H1 (cell line): ENCODE data around the gene C2CD2L. TPM values are rescaled to one million over a fixed set of nuclear protein-coding genes. Genes with fewer than 3 reads are reported as not detected.

Experiments
- CTCF ChIA-PET: fragments of 300-600 bp; sonication (Branson Sonifier 250); formaldehyde crosslinking; loops from one replicate; lab custom pipeline; 2021; ENCODE audit not compliant: partially characterized antibody; lab: Charles Lee
- POLR2A ChIA-PET: fragments of 300-600 bp; sonication (Branson Sonifier 250); formaldehyde crosslinking; loops from one replicate; lab custom pipeline; 2021; ENCODE audit warnings: inconsistent platforms; ENCODE audit not compliant: partially characterized antibody; lab: Charles Lee
- DNase-seq, 2 experiments: peaks; one replicate each; pipeline versions ENCODE4 v3.0.0 to v3.0.0-alpha.2; 2010 to 2022; ENCODE audit warnings: low spot score in 2 of 2, low read depth in 1 of 2, mixed read lengths in 1 of 2
- FAIRE-seq: peaks from 2 replicates; lab custom pipeline; 2011; peaks lifted over from hg19 to GRCh38; lab: Jason Lieb, UNC
- H2AFZ ChIP-seq: 2 replicates; pipeline ENCODE4 v1.8.1; 2012; ENCODE audit warnings: low read length, inconsistent platforms
- H2AK5ac ChIP-seq: 2 replicates; pipeline ENCODE4 v1.6.1; 2013; ENCODE audit warnings: low read depth, low read length
- H2BK120ac ChIP-seq: replicated peaks from 2 replicates; pipeline ENCODE3; 2013; ENCODE audit warnings: low read depth, low read length, inconsistent platforms
- H2BK12ac ChIP-seq: 2 replicates; pipeline ENCODE4 v1.6.1; 2013; ENCODE audit warnings: low read depth, low read length
- H2BK15ac ChIP-seq: 2 replicates; pipeline ENCODE4 v1.6.1; 2013; ENCODE audit warnings: low read length
- H2BK20ac ChIP-seq: 2 replicates; pipeline ENCODE4 v1.6.1; 2013; ENCODE audit warnings: low read length
- H2BK5ac ChIP-seq: 2 replicates; pipeline ENCODE4 v1.6.1; 2013; ENCODE audit warnings: low read depth, low read length
- H3K14ac ChIP-seq: 2 replicates; pipeline ENCODE4 v1.6.1; 2013; ENCODE audit warnings: inconsistent platforms; ENCODE audit not compliant: insufficient read length
- H3K18ac ChIP-seq: 2 replicates; pipeline ENCODE4 v1.6.1; 2013; ENCODE audit warnings: low read length; ENCODE audit errors: extremely low read depth
- H3K23ac ChIP-seq: 2 replicates; pipeline ENCODE4 v1.6.1; 2013; ENCODE audit warnings: inconsistent platforms; ENCODE audit not compliant: insufficient read length
- H3K23me2 ChIP-seq: 2 replicates; pipeline ENCODE4 v1.6.1; 2013; ENCODE audit warnings: low read depth, low read length
- H3K27ac ChIP-seq: 2 replicates; pipeline ENCODE4 v1.6.1; 2011; ENCODE audit warnings: low read depth, low read length, inconsistent platforms
- H3K27me3 ChIP-seq, 4 experiments: replicated peaks in 1 of 4; 1 replicate in 1 of 4; 2 replicates in 3 of 4; pipeline versions ENCODE4 v1.6.1 to v1.8.1; 2011 to 2013; ENCODE audit warnings: low read length in 3 of 4, mild to moderate bottlenecking in 3 of 4, inconsistent platforms in 2 of 4, mixed read lengths in 2 of 4, moderate library complexity in 1 of 4; ENCODE audit not compliant: control insufficient read depth in 3 of 4, insufficient read depth in 3 of 4; ENCODE audit errors: extremely low read depth in 1 of 4
- H3K36me3 ChIP-seq, 4 experiments: 2 replicates each; pipeline versions ENCODE4 v1.6.1 to v1.8.1; 2011 to 2013; ENCODE audit warnings: mild to moderate bottlenecking in 4 of 4, low read length in 3 of 4, moderate library complexity in 2 of 4, control low read depth in 1 of 4, inconsistent platforms in 1 of 4; ENCODE audit not compliant: insufficient read depth in 4 of 4, control insufficient read depth in 2 of 4
- H3K4ac ChIP-seq: replicated peaks from 2 replicates; pipeline ENCODE3; 2013; ENCODE audit warnings: low read length, low read depth, mixed read lengths, inconsistent platforms; ENCODE audit not compliant: insufficient read length
- H3K4me1 ChIP-seq, 4 experiments: replicated peaks in 1 of 4; 1 replicate in 1 of 4; 2 replicates in 3 of 4; pipeline versions ENCODE4 v1.6.1 to v1.8.1; 2011 to 2013; ENCODE audit warnings: low read length in 3 of 4, inconsistent platforms in 2 of 4, mixed read lengths in 1 of 4; ENCODE audit not compliant: insufficient read depth in 4 of 4, control insufficient read depth in 3 of 4
- H3K4me2 ChIP-seq, 2 experiments: 2 replicates each; pipeline versions ENCODE4 v1.6.1 to v1.8.1; 2011 to 2013; ENCODE audit warnings: low read depth in 2 of 2, low read length in 2 of 2, control low read depth in 1 of 2, inconsistent platforms in 1 of 2, mild to moderate bottlenecking in 1 of 2; ENCODE audit not compliant: insufficient read depth in 1 of 2
- H3K4me3 ChIP-seq, 4 experiments: fragments of 200-600, 300-600 bp in 1 of 4; sonication (generic), shearing (Covaris generic), sonication (Bioruptor Twin) in 1 of 4; 2 replicates each; pipeline versions ENCODE4 v1.5.1 to v1.8.1; 2011 to 2016; ENCODE audit warnings: low read length in 4 of 4, low read depth in 3 of 4, control low read depth in 2 of 4, inconsistent platforms in 2 of 4, mild to moderate bottlenecking in 2 of 4, mixed read lengths in 1 of 4, moderate library complexity in 1 of 4; ENCODE audit not compliant: insufficient read depth in 2 of 4; ENCODE audit errors: extremely low read depth in 1 of 4
- H3K56ac ChIP-seq: replicated peaks from 2 replicates; pipeline ENCODE3; 2013; ENCODE audit warnings: low read depth, mild to moderate bottlenecking, mixed read lengths, low read length, inconsistent platforms; ENCODE audit not compliant: insufficient read length
- H3K79me1 ChIP-seq: 2 replicates; pipeline ENCODE4 v1.6.1; 2013; ENCODE audit warnings: low read depth, low read length, control low read depth
- H3K79me2 ChIP-seq, 2 experiments: 2 replicates each; pipeline versions ENCODE4 v1.6.1 to v1.8.1; 2012 to 2013; ENCODE audit warnings: low read length in 2 of 2, mild to moderate bottlenecking in 2 of 2, inconsistent platforms in 1 of 2; ENCODE audit not compliant: insufficient read depth in 2 of 2, control insufficient read depth in 1 of 2
- H3K9ac ChIP-seq, 4 experiments: replicated peaks in 1 of 4; 1 replicate in 1 of 4; 2 replicates in 3 of 4; pipeline versions ENCODE4 v1.6.1 to v1.8.1; 2011 to 2013; ENCODE audit warnings: low read depth in 3 of 4, low read length in 3 of 4, control low read depth in 2 of 4, mild to moderate bottlenecking in 2 of 4, moderate library complexity in 2 of 4, inconsistent platforms in 1 of 4; ENCODE audit errors: extremely low read depth in 1 of 4
- H3K9me3 ChIP-seq, 2 experiments: 2 replicates each; pipeline versions ENCODE4 v1.6.1 to v1.8.1; 2012 to 2013; ENCODE audit warnings: mild to moderate bottlenecking in 2 of 2, moderate library complexity in 2 of 2, control low read depth in 1 of 2, inconsistent platforms in 1 of 2, low read depth in 1 of 2, low read length in 1 of 2, mixed read lengths in 1 of 2; ENCODE audit not compliant: insufficient read depth in 2 of 2
- H4K20me1 ChIP-seq, 2 experiments: replicated peaks in 1 of 2; 2 replicates each; pipeline versions ENCODE3 to v1.8.1; 2011 to 2013; ENCODE audit warnings: inconsistent platforms in 2 of 2, low read length in 2 of 2, mild to moderate bottlenecking in 1 of 2; ENCODE audit not compliant: insufficient read depth in 2 of 2, control insufficient read depth in 1 of 2
- H4K5ac ChIP-seq: 2 replicates; pipeline ENCODE4 v1.6.1; 2013; ENCODE audit warnings: low read length, low read depth, mixed read lengths, inconsistent platforms; ENCODE audit not compliant: insufficient read length
- H4K8ac ChIP-seq: 2 replicates; pipeline ENCODE4 v1.8.0; 2013; ENCODE audit warnings: mild to moderate bottlenecking, moderate library complexity, low read length, inconsistent platforms; ENCODE audit not compliant: insufficient read depth; ENCODE audit errors: extremely low read depth
- H4K91ac ChIP-seq: replicated peaks from 2 replicates; pipeline ENCODE3; 2013; ENCODE audit warnings: low read length, mixed read lengths, inconsistent platforms; ENCODE audit not compliant: insufficient read length
- BRCA1 ChIP-seq: IDR thresholded peaks from 2 replicates; pipeline ENCODE4 v1.6.1; 2012; ENCODE audit warnings: low read depth, low read length, improper control_type of control experiment
- CTCF ChIP-seq, 3 experiments: IDR thresholded peaks; 1 replicate in 2 of 3; 2 replicates in 1 of 3; pipeline versions ENCODE4 v1.5.1 to v1.6.1; 2011; ENCODE audit warnings: low read length in 3 of 3, mild to moderate bottlenecking in 3 of 3, inconsistent platforms in 2 of 3, low read depth in 1 of 3, moderate library complexity in 1 of 3; ENCODE audit not compliant: insufficient read depth in 1 of 3; ENCODE audit errors: control extremely low read depth in 1 of 3
- KDM1A ChIP-seq: fragments of 200-600, 300-600 bp; sonication (generic); IDR thresholded peaks from 2 replicates; pipeline ENCODE4 v1.7.1; 2016; ENCODE audit warnings: mild to moderate bottlenecking, low read length, borderline replicate concordance
- WGBS, 2 experiments: shearing (Covaris generic) in 1 of 2; methylation state at CpG; one replicate each; pipeline versions ENCODE4 v1.1.6 to v1.1.7; 2013 to 2015; ENCODE audit warnings: low lambda C conversion rate in 2 of 2, mixed read lengths in 2 of 2, inconsistent platforms in 1 of 2, low coverage in 1 of 2, missing lambda C conversion rate in 1 of 2; ENCODE audit not compliant: insufficient replicate concordance in 2 of 2, insufficient coverage in 1 of 2, insufficient read length in 1 of 2; ENCODE audit errors: extremely low coverage in 1 of 2, missing lambda C conversion rate in 1 of 2; 5-methylcytosine and 5-hydroxymethylcytosine counted together
- polyA plus RNA-seq, 7 experiments: library from polyadenylated mRNA; depleted of rRNA in 3 of 7; stranded (reverse) in 5 of 7; unstranded in 2 of 7; fragments of >200 nt in 5 of 7; fragments of 200-250 nt in 2 of 7; gene quantifications; 1 replicate in 5 of 7; 2 replicates in 1 of 7; 4 replicates in 1 of 7; pipeline versions ENCODE4 v1.2.1 to v1.2.3, GENCODE V29; 2011 to 2013; ENCODE audit warnings: missing spikeins in 2 of 7, mixed read lengths in 2 of 7
- total RNA-seq: library from RNA; stranded (reverse); fragmentation: NEBNext Ultra II Directional; extraction: Animal tissue kit (Norgen Biotek cat#: 25700); gene quantifications from 2 replicates; pipeline ENCODE4 v1.2.1, GENCODE V29; 2021

Gene C2CD2L
- total and polyA plus RNA-seq, 2 of the 8 experiments (the other 6 are each of a cell fraction or from before 2014, with no cell fraction given): 2.5 to 4.0 TPM

DNA sequence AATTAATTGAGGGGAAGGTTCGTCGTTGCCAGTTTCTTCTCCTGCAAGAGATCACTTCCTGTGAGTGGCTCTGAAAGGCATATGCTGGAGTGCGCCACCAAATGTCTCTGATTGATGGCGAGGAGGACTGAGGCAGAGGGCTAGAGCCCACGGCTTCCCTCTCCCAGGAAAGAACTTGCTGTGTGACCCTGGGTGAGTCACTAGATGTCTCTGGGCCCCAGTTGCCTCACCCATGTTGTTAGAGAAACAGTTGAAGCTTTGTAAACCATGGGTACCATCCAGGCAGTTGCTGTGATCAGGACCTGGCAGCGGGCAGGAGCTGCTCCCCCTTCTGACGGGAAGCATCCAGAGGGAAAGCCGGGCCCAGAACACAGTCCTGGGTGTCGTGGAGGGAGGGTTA, 44.9 kb downstream of the C2CD2L start:
- CTCF ChIA-PET: interaction anchor here (0.7 to 23.6 kb wide), 11 partner anchors 8 to 187 kb away, joined by 3 to 389 read pairs (median 20); partner anchors contain the start of genes C1QTNF5, CBL, NHERF4 and NLRX1
- no peak overlapping the region for H3K18ac ChIP-seq
- DNase-seq: no peak
- H2AK5ac ChIP-seq: no peak overlapping the region
- no peak overlapping the region for H3K23ac ChIP-seq
- H3K4me3 ChIP-seq: no peak overlapping the region
- no peak overlapping the region for H3K27ac ChIP-seq
- H3K4ac ChIP-seq: no peak overlapping the region
- TF ChIP-seq BRCA1 (no peak), CTCF (IDR thresholded peaks at IDR 0.05; ENCODE audit: control extremely low read depth in 1 of 3, insufficient read depth in 1 of 3, low read depth in 1 of 3, low read length in 3 of 3) (peak in 2 of 3 experiments; percentile 1 to 10; a peak in 2 of 4 replicates), KDM1A (peak; percentile 50; the same call in 1 of the 2 replicates)
- H4K8ac ChIP-seq: no peak overlapping the region
- no peaks in the 10 kb centered on the region for H3K9me3 ChIP-seq
- H2BK120ac ChIP-seq: no peak overlapping the region
- no peaks in the 10 kb centered on the region for H4K20me1 ChIP-seq
- H3K79me1 ChIP-seq: no peaks in the 10 kb centered on the region
- H3K79me2 ChIP-seq: no peaks in the 10 kb centered on the region
- POLR2A ChIA-PET: interaction anchor here (0.7 to 7.7 kb wide), 5 partner anchors 17 to 67 kb away, joined by 3 to 58 read pairs (median 3); partner anchors contain the start of genes HMBS, NHERF4 and NLRX1
- H2BK5ac ChIP-seq: 0 out of 2 replicates have a peak overlapping the region, but pooled peaks have one; percentile 56
- no peak overlapping the region for H2BK12ac ChIP-seq
- WGBS, 2 experiments: 85% methylated on average over 8 of the region's 9 CpGs; no CpG with 5 or more reads in 1 of the 2 experiments
- H3K23me2 ChIP-seq: peaks cover 12% of the 10 kb centered on the region; the same call in 1 of the 2 replicates
- H4K5ac ChIP-seq: no peak overlapping the region
- H2BK15ac ChIP-seq: peak overlapping the region; percentile 18; the same call in 1 of the 2 replicates
- no peak overlapping the region for H2AFZ ChIP-seq
- H4K91ac ChIP-seq: no peak overlapping the region
- FAIRE-seq: no peak
- H3K56ac ChIP-seq: no peak overlapping the region
- H2BK20ac ChIP-seq: no peak overlapping the region
- H3K4me1 ChIP-seq: peaks cover 5 to 16% (median 11%) of the 10 kb centered on the region in 4 experiments
- H3K14ac ChIP-seq: no peak overlapping the region
- H3K36me3 ChIP-seq: no peaks in the 10 kb centered on the region
- H3K4me2 ChIP-seq: no peak overlapping the region
- H3K9ac ChIP-seq: no peak overlapping the region
- H3K27me3 ChIP-seq: peaks cover 16 to 42% (median 31%) of the 10 kb centered on the region in 4 experiments
